Measurements from ENCODE around the gene APOA1.
A peak's percentile ranks its signal among the peaks of the same experiment; 100 is the strongest.
"Not testable (repeated sequence)": the region's sequence is repeated elsewhere in the genome, so short reads cannot be mapped to it uniquely, and the experiment has no call there.

The APOA1 gene

DNA sequence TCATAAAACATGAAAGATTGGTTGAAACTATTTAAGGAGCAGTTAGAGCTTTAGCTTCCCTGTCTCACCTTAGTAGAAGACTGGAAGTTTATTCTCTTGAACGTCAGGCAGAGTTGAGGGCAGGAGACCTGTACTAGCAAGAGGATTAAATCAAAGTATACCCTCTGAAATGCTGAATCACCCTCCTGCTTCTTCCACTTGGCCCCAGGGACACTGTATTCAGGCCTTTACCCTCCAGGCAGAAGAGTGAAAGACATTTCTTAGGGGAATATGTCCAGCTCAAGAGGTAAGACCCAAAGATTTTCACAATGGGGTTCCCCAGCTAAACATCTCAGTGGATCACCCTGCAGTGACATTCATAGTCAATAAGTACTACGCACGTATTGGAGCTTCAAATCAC is 26.2 kb downstream of the APOA1 start:
- DNase-seq = no peak

DNA sequence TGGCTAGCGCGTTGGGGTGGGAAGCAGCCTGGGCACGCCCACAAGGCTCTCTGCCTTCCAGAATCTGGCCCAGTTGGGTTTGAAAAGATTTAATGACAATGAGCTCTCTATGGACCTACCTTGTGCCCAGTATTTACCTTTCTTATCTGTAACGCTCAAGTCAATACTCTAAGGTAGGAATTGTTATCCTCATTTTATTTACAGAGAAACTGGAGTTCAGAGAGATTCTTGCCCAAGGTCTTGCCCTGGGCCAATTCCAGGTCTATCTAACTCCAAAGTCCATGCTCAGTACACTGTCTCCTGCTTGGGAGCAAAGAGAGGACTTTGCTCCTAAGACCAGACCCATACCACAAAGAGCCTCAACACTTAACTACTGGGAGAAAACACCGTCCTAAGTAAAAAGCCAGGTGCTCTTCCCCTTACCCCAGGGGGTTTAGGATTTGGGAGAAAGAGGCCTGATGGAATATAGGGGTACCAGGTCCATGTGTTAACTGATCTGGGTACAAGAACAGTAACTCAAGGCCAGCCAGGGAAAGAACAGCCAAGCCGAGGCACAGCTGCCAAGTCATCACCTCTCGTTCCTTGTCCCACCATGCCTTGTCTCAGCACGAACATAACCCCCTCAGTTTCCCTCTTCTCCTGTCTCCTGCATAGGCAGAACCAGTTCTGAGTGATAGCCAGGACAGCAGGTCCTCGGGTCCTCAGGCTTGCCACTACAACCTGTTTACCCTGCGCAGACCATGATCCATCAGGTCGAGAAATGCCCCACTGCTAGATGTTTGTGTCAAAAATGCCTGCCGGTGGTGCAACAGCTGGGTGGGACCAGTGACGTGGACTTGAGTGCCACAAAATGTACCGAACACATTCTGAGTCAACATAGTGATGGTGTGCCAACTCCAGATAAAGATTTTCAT is 28.9 kb downstream of the APOA1 start:
- DNase-seq = no peak

DNA sequence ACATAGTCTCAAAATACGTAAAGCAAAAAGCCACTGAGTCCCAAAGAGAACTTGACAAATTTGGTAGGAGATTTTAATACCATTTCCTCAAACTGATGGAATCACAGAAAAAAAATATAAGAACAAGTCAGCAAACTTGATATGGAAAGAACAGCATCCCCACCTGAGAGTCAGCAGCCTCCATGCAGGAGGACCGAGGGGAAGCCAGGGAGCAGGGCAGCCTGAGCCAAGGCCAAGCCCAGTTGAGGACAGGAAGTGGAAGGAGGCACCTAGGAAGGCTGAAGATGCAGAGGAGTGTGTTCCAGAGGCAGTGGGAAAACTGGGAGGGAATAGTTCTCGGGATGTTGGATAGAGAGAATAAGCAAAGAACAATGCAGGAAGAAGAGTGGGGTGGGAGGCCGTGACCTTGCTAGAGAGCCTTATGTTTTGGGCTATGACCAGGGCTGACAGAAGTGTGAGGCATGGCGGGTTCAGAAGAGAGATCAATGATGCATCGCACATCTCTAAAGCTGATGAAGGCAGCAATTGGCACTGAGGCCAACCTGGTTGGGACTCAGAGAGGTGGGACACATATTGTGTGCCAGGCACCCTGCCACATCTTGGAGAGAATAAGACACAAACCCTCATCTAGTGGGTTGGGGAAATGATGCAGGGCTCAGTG is 29.7 kb downstream of the APOA1 start:
- no peak for DNase-seq

DNA sequence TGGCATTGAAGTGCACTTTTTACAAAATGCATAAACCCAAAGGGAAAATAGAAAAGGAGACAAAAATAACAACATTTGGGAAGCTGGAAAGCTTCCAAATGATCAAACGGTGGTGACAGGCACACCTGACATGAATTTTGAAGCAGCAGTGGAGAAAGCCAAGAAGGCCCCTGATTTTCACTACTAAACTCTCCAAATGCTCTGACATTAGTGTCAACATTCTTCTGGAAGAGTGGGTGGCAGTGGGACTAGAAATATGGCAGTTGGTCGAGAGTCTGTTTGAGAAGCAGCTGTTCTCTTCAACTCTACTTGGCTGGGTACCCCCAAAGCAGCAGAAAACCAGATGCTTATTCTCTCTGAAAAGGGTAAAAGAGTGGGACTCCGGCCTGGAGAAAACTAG is 33.4 kb downstream of the APOA1 start:
- no peak for DNase-seq

DNA sequence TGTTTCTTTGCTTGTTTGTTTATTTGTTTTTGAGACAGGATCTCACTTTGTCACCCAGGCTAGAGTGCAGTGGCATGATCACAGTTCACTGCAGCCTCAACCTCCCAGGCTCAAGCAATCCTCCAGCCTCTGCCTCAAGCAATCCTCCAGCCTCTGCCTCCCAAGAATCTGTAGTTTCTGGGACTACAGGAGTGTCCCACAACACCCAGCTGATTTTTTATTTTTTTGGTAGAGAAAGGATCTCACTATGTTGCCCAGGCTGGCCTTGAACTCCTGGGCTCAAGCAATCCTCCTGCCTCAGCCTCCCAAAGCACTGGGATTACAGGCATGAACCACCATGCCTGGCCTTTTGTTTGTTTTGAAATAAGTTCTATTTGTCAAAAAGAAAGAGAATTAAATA is 35.8 kb downstream of the APOA1 start:
- not testable (repeated sequence) for DNase-seq

DNA sequence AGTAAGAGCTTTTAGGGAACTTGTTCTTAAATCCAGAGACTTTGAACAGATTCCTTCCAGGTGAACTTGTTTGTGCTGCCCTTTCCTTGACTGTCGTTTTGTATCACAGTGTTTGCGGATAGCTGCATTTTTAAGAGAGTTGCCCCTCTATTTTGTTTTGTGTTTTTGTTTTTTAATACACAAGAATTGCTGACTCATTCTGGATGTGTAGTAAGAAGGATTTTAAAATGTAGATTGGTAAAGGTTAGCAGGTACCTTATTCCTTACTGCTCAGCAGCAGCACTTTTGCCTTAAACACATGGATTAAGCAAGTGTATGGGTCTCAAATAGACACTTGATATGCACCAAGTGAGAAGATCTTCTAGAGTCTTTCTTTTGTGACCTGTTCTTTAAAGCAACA is 36.8 kb downstream of the APOA1 start:
- no peak for DNase-seq

DNA sequence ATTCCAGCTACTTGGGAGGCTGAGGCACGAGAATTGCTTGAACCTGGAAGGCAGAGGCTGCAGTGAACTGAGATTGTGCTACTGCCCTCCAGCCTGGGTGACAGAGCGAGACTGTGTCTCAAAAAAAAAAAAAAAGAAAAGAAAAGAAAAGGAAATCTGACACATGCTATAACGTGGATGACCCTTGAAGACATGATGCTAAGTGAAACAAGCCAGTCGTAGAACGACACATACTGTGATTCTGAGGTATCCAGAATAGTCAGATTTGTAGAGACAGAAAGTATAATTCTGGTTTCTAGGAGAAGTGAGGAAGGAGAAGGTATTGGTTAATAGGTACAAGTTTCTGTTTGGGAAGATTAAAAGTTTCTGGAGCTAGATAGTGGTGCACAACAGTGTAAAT is 39.1 kb downstream of the APOA1 start:
- DNase-seq = no peak

DNA sequence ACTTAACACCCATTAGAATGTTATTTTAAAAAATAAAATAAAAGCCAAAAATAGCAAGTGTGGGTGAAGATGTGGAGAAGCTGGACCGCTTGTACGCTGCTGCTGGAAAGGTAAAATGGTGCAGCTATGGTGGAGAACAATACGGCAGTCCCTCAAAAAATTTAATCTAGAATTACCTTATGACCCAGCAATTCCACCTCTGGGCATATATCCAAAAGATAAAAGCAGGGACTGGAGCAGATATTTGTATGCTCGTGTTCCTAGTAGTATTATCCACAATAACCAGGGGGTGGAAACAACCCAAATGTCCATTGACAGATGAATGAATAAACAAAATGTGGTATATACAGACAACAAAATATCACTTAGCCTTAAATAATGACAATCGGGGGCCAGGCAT is 39.6 kb downstream of the APOA1 start:
- DNase-seq = no peak

DNA sequence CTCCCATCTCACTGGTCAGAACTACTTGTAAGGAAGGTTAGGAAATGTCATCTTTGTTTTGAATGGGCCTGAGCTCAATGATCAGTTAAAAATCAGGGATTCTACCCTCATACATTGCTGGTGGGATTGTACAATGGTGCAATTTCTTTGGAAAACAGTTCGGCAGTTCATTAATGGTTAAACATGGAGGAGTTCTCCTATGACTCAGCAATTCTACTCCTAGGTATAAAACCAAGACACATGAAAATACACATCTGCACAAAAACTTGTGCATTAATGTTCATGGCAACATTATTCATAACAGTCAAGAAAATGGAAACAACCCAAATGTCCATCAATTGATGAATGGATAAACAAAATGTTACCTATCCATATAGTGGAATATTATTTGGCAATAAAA is 40.9 kb downstream of the APOA1 start:
- DNase-seq = no peak

DNA sequence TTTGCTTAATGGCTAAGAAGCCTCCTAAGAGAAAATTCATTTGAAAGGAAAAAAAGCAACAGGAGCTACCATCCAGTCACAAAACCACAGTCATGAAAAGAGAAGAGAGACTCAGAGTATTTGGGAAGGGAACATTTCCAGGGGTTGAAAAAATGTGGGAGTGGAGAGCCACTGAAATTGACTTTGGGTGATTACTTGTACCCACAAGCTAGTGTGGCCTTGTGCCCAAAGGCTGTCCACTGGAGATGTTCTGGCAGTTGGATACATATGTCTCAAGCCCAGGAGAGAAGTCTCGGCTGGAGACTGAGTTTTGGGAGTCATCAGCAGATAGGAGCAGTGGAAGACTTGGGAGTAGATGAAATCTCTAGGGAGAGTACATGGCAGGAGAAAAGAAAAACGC is 42.6 kb downstream of the APOA1 start:
- DNase-seq = no peak

DNA sequence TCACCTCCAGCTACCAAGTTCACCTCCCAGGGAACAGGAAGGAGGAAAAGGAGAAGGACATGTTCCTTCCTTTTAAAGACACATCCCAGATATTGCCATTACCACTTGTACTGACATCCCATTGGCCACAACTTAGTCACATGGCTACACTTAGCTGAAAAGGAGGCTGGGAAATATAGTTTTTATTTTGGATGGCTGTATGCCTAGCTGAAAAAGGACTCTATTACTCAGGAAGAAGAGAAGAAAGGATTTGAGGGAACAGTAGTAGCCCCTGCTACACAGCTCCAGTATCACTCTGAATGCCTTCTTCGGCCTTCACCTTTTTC is 43.7 kb downstream of the APOA1 start:
- no peak for DNase-seq

DNA sequence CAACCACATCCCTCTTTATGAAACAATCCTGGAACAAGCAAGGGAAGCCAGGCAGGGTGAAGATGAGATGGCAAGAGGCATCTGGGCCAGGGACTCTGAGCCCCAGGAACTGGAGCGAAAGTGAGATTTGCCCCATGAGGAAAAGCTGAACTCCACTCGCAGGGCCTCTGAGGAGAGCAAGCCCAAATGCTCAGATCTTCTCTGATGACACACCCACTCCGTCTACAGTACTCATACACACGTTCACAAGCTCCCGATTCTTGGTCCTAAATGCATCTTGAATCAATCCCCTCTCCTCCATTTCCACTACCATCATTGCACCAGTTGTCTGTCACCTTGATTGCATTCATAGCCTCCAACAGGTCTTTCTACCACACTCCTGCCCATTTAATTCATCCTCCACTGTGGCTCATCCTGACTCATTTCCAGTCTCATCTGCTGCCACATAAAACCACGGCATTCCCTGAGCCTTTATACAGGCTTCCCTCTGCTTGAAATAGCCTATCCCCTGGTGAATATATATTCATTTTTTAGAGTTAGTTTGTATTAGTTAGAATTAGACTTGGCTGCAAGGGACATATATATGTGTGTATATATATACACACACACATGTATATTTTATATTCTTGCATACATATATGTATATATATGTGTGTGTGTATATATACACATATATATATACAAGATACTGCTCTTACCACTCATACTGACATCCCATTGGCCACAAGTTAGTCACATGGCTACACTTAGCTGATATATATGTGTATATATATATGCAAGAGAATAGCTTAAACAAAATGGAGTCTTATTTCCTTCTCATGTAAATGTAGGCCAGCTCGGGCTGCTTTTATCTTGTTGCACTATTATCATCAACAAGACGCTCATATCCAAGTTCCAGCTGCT is 44.3 kb downstream of the APOA1 start:
- no peak for DNase-seq

DNA sequence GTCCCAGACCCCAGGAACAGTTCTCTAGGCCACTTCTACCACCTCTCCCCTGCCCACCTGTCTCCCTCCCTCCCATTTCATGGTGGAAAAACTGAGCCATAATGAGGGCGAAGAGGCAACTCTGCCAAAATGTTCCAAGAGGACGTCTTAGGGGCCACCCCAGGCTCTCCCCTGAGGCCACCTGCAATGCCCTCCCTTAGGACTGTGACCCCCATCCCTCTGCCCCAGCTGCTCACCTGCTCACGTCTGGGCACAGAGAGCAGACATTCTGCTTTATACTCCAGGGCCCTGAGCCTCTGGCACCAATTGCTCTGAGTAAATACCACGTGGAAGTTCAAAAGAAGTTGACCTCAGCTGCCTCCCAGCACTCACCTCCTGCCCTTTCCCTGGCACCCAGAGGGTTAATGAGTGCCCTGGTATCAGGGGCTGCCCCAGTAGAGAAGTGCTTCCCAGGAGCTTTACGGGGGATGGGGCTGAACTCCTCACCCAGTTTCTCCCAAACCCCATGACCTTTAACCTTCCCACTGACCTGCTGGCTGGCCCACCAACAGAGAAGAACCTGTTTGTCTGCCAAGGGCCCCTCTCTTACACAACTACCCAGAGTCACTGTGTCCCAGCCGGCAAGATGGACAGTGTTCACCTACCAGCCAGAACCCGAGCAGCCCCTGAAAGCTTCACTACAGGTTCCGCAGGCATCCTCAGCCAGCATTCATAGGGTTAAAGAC is 45.1 kb downstream of the APOA1 start:
- DNase-seq = no peak

DNA sequence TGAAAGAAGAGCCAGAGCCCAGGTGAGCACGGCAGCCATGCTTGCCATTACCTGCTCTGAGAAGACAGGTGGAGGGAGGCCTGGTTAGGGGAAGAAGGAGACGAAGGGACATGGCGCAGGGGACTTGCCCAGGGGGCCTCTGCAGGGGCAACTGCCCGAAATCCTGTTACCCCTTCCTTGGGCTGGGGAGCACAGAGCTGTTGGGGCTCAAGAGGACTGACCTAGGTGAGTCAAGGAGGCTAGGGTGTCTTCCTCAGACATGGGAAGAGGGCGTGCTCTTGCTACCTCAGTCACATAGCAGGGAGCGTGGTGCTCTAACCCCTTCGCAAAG is 45.6 kb downstream of the APOA1 start, which contains the start of gene APOA5:
Gene APOA5, minus strand, starts transcription at position 67 of the 331 bp plus-strand sequence. Its CDS starts 19 bp downstream, at position 48.
- no peak for DNase-seq

DNA sequence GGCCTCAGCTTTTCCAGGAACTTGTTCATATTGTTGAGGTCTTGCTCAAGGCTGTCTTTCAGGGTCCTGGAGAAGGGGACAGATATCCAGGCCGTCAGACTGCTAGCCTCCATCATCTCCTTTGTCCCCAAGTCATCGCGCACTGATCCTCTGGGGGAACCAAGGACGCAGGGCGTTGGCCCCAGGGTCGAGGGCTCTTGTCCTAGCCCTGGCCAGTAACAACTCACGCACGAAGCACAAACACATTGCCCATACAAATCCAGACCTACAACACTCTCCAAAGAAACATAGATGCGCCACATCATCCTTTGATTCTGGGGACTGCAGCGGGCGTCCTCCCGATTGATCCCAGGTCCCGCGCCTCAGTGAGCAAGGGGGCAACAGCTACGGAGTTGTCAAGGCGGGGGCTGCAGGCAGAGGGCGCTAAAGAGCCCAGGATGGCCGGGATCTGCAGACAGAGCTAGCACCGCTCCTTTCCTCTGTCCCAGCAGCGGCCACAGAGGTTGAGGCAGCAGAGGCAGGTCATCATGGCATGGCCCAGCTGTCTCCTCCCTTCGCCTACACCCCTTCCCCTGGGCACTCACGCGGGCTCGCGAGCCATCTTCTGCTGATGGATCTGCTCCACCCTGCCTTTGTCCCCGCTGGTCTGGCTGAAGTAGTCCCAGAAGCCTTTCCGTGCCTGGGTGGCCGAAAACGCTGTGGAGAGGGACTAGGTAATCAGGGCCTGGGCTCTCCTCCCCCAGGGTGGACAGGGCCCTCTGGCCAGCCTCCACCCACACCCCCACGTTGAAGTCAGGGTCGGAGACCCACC is 46.2 kb downstream of the APOA1 start:
- peak; percentile 84 to 88 for DNase-seq

DNA sequence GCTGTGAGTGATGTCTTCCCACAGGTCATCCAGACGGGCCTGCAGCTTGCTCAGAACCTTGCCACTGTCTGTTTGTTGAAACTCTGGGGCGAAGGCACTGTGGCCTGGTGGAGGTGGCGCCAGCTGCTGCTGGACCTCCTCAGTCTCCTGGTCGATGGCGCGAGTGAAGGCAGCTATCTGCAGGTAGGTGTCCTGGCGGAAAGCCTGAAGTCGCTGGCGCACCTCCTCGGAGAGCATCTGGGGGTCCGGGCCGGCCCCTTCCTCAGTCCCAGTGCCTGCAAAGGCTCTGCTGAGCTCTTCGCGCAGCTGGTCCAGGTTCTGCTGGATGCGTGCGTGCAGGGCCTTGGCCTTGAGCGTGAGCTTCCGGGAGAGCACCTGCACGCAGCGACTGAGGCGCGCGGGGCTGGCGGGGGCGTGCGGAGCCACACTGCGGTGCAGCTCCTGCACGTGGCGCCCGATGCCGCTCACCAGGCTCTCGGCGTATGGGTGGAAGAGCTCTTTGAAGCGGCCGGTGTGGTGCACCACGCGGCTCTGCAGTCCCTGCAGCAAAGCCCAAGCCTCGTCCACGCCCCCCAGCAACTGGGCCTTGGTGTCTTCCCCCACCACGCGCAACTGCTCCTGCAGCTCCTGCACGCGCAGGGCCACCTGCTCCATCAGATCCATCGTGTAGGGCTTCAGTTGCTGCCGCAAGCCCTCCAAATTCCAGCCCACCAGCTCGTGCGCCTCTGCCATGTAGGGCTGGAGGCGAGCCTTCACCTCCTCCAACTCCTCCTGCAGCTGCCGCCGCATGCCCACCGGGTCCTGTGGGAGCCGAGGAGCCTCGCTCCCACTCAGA is 47.0 kb downstream of the APOA1 start:
- no peak for DNase-seq

DNA sequence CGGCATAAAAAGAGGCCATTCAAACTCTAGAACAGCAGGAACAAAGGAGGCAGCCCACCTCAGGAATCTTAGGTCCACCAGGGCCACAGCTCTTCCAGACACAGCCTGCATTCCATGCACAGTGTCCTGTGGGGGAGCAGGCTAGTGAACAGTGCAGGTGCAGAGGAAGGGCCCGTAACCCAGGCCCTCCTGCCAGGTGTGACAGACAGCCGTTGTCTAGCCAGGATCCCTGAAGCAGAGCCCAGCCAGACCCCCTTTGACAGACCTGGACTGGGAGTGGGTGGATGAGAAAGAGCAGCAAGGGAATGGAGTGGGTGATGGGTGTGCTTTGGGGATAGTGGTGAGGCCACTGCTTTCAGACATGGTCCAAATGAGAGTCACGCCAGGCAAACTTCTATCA is 48.4 kb downstream of the APOA1 start:
- no peak for DNase-seq

DNA sequence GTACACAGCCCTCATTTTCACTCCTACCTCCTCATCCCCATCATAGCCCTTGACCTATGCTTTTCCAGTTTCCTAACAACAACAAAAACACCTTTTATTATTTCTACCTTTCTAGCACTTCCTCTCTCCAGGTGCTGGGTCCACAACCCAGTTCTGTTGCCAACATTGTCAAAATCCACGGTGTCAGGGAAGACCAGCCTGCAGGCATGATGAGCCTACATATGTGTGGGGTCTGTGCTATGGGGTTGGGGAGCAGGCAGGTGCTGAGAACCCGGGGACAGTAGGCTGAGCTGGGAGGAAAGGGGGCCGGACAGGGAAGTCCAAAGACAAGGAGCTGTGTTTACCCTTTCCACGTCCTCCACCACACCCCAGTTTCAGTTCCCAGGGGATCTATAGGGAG is 48.9 kb downstream of the APOA1 start:
- no peak for DNase-seq

DNA sequence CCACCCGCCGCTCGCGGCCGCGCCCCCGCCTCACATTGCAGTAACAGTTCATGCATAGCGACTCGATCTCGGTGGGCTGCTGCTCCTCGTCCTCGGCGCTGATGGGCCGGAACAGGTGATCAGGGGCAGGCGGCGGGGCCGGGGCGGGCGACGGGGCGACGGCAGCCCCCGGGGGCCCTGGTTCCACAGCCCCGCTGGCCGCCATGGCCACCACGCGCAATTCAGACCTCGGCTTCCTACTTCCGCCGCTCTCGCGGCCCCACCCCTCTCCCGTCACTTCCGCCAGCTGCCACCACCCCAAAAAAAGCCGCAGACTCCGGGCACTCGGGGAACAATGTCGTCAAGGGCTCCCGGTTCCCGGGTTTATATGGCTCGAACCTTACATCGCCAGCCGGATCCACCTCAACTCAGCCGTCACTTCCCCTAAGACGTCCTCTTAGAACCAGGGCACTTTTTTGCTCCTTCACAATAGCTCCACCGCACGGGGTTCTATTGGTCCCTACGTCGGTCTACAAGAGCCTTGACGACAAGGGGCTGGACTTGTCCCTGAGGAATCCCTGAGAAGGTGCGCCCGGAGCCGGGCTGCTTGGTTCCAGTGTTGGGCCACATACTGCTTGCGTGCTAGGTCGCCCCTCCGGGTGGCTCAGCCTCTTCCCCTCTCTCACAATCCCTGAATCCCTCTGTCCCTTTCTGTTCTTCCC is 49.5 kb downstream of the APOA1 start, which contains the start of gene ZPR1:
Gene ZPR1, minus strand, starts transcription at position 238 of the 701 bp plus-strand sequence. Its CDS starts 33 bp downstream, at position 205.
- peak; percentile 86 to 88 for DNase-seq

DNA sequence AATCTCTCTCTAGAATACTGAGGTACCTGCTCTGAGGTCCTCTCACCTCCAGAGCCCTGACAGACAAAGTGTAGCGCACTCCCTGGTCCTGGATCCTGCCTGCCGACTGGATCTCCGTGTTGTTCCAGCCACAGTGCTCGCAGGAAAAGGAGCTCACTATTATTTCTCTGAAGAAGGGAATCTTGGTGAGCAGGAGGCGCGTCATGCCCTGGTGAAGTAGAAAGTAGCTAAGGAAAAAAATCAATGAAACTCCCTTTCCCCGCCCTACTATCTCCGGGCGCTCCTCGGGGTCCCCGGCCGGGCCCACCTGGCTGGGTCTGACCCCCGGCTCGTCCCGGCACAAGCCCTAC is 50.0 kb downstream of the APOA1 start:
- DNase-seq = no peak

Measured in activated CD4-positive, alpha-beta T cell treated with anti-CD3 and anti-CD28 coated beads, Interleukin-2, amount 50 U/mL, for 48 hours (primary cell).